Measurements from ENCODE around the gene HNRNPA0.

DNA sequence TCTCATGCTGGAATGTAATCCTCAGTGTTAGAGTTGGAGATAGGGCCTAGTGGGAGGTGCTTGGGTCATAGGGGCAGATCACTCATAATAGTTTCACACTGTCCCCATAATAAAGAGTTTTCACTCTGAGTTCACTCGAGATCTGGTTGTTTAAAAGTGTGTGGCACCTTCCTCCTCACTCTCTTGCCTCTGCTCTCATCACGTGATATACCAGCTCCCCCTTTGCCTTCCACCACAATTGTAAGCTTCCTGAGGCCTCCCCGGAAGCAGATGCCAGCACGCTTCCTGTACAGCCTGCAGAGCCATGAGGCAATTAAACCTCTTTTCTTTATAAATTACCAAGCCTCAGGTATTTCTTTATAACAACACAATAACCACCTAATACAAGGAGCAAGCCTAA, 14.4 kb downstream of the HNRNPA0 start:
- TF ChIP-seq, protein P1, sequence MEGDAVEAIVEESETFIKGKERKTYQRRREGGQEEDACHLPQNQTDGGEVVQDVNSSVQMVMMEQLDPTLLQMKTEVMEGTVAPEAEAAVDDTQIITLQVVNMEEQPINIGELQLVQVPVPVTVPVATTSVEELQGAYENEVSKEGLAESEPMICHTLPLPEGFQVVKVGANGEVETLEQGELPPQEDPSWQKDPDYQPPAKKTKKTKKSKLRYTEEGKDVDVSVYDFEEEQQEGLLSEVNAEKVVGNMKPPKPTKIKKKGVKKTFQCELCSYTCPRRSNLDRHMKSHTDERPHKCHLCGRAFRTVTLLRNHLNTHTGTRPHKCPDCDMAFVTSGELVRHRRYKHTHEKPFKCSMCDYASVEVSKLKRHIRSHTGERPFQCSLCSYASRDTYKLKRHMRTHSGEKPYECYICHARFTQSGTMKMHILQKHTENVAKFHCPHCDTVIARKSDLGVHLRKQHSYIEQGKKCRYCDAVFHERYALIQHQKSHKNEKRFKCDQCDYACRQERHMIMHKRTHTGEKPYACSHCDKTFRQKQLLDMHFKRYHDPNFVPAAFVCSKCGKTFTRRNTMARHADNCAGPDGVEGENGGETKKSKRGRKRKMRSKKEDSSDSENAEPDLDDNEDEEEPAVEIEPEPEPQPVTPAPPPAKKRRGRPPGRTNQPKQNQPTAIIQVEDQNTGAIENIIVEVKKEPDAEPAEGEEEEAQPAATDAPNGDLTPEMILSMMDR (conservative IDR thresholded peaks at IDR 0.05; ENCODE audit: low read depth in 2 of 2): no peak
- TF ChIP-seq POLR2AphosphoS5 (IDR thresholded peaks at IDR 0.05; ENCODE audit: low read depth): no peak
- no peak for TF ChIP-seq EZH2phosphoT487 (IDR thresholded peaks at IDR 0.05; ENCODE audit: unreplicated experiment)
- TF ChIP-seq CREB1 (CRISPR knock-in tag; IDR thresholded peaks at IDR 0.05; ENCODE audit: low read depth): no peak
- no peak for TF ChIP-seq EZH2 (IDR thresholded peaks at IDR 0.05; ENCODE audit: low read depth, unreplicated experiment)
- TF ChIP-seq STAT1 (IDR thresholded peaks at IDR 0.05; ENCODE audit: unreplicated experiment): no peak
- TF ChIP-seq, protein P2, sequence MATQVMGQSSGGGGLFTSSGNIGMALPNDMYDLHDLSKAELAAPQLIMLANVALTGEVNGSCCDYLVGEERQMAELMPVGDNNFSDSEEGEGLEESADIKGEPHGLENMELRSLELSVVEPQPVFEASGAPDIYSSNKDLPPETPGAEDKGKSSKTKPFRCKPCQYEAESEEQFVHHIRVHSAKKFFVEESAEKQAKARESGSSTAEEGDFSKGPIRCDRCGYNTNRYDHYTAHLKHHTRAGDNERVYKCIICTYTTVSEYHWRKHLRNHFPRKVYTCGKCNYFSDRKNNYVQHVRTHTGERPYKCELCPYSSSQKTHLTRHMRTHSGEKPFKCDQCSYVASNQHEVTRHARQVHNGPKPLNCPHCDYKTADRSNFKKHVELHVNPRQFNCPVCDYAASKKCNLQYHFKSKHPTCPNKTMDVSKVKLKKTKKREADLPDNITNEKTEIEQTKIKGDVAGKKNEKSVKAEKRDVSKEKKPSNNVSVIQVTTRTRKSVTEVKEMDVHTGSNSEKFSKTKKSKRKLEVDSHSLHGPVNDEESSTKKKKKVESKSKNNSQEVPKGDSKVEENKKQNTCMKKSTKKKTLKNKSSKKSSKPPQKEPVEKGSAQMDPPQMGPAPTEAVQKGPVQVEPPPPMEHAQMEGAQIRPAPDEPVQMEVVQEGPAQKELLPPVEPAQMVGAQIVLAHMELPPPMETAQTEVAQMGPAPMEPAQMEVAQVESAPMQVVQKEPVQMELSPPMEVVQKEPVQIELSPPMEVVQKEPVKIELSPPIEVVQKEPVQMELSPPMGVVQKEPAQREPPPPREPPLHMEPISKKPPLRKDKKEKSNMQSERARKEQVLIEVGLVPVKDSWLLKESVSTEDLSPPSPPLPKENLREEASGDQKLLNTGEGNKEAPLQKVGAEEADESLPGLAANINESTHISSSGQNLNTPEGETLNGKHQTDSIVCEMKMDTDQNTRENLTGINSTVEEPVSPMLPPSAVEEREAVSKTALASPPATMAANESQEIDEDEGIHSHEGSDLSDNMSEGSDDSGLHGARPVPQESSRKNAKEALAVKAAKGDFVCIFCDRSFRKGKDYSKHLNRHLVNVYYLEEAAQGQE (IDR thresholded peaks at IDR 0.05; ENCODE audit: unreplicated experiment): no peak
- TF ChIP-seq, protein P3, sequence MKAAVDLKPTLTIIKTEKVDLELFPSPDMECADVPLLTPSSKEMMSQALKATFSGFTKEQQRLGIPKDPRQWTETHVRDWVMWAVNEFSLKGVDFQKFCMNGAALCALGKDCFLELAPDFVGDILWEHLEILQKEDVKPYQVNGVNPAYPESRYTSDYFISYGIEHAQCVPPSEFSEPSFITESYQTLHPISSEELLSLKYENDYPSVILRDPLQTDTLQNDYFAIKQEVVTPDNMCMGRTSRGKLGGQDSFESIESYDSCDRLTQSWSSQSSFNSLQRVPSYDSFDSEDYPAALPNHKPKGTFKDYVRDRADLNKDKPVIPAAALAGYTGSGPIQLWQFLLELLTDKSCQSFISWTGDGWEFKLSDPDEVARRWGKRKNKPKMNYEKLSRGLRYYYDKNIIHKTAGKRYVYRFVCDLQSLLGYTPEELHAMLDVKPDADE (IDR thresholded peaks at IDR 0.05): no peak
- TF ChIP-seq, protein P4, sequence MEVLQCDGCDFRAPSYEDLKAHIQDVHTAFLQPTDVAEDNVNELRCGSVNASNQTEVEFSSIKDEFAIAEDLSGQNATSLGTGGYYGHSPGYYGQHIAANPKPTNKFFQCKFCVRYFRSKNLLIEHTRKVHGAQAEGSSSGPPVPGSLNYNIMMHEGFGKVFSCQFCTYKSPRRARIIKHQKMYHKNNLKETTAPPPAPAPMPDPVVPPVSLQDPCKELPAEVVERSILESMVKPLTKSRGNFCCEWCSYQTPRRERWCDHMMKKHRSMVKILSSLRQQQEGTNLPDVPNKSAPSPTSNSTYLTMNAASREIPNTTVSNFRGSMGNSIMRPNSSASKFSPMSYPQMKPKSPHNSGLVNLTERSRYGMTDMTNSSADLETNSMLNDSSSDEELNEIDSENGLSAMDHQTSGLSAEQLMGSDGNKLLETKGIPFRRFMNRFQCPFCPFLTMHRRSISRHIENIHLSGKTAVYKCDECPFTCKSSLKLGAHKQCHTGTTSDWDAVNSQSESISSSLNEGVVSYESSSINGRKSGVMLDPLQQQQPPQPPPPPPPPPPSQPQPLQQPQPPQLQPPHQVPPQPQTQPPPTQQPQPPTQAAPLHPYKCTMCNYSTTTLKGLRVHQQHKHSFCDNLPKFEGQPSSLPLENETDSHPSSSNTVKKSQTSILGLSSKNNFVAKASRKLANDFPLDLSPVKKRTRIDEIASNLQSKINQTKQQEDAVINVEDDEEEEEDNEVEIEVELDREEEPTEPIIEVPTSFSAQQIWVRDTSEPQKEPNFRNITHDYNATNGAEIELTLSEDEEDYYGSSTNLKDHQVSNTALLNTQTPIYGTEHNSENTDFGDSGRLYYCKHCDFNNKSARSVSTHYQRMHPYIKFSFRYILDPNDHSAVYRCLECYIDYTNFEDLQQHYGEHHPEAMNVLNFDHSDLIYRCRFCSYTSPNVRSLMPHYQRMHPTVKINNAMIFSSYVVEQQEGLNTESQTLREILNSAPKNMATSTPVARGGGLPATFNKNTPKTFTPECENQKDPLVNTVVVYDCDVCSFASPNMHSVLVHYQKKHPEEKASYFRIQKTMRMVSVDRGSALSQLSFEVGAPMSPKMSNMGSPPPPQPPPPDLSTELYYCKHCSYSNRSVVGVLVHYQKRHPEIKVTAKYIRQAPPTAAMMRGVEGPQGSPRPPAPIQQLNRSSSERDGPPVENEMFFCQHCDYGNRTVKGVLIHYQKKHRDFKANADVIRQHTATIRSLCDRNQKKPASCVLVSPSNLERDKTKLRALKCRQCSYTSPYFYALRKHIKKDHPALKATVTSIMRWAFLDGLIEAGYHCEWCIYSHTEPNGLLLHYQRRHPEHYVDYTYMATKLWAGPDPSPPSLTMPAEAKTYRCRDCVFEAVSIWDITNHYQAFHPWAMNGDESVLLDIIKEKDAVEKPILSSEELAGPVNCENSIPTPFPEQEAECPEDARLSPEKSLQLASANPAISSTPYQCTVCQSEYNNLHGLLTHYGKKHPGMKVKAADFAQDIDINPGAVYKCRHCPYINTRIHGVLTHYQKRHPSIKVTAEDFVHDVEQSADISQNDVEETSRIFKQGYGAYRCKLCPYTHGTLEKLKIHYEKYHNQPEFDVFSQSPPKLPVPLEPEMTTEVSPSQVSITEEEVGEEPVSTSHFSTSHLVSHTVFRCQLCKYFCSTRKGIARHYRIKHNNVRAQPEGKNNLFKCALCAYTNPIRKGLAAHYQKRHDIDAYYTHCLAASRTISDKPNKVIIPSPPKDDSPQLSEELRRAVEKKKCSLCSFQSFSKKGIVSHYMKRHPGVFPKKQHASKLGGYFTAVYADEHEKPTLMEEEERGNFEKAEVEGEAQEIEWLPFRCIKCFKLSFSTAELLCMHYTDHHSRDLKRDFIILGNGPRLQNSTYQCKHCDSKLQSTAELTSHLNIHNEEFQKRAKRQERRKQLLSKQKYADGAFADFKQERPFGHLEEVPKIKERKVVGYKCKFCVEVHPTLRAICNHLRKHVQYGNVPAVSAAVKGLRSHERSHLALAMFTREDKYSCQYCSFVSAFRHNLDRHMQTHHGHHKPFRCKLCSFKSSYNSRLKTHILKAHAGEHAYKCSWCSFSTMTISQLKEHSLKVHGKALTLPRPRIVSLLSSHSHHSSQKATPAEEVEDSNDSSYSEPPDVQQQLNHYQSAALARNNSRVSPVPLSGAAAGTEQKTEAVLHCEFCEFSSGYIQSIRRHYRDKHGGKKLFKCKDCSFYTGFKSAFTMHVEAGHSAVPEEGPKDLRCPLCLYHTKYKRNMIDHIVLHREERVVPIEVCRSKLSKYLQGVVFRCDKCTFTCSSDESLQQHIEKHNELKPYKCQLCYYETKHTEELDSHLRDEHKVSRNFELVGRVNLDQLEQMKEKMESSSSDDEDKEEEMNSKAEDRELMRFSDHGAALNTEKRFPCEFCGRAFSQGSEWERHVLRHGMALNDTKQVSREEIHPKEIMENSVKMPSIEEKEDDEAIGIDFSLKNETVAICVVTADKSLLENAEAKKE (CRISPR knock-in tag; IDR thresholded peaks at IDR 0.05): no peak

Measured in GM23338 (cell line).